NCI-H1417 treated with DMSO at 0.1 percent for 48 hours (cell line): ENCODE results near the gene ZNF644.
"Not testable (repeated sequence)": the region's sequence is repeated elsewhere in the genome, so short reads cannot be mapped to it uniquely, and the experiment has no call there.

ENCODE experiments used
- DNase-seq: peaks from one replicate; lab custom pipeline; 2025; lab: John Stamatoyannopoulos, UW

Gene ZNF644

GRCh38 chr1:90925928-90926869 is 95.6 kb downstream of the ZNF644 start:
- DNase-seq: no peak

- no peak for DNase-seq
Observed at GRCh38 chr1:90924982-90925381, 96.9 kb downstream of the ZNF644 start.

GRCh38 chr1:90922996-90923395 is 98.8 kb downstream of the ZNF644 start:
- DNase-seq: no peak

DNA sequence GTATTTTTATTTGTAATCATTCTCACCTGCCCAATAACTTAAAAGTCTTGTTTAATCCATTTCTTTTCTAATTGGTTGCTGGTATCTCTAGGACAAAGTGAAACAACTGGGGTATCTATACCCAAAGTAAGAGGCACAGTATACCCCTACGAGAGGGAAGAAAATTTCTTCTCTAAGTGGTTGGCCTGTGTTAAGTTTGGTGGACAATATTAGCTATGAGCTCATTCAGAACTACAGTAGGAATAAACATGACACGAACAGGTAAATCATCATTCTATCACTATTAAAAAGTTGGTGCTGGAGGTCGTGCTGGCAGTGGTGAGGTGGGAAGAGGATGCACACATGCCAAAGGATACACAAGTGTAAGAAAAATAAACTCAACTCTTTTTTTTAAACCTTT is 99.6 kb downstream of the ZNF644 start:
- DNase-seq: no peak

GRCh38 chr1:90919900-90920299 is 101.9 kb downstream of the ZNF644 start:
- no peak for DNase-seq

DNA sequence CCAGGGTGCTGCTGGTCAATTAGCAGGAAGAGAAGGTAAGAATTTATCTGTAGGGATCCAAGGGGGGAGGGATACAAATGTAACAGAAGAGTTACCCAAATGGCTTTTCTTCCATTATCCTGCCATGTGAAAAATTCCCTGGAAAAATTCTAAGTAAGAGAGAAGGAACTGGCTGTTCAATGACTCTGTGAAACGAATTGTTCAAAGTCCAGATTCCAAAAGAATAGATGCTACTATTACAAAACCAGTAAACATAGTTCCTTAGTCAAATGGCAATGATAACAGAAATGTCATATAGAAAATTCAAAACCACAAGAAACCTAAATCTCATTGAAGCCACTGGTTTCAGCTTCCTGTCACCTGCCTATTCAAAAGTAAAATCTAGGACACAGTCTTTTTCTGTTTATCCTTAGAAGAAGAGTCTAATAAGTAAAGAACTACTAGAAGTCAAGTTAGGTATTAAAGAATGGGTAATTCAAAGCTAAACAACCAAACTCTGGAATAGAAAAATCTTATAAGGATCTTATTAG is 102.6 kb downstream of the ZNF644 start:
- no peak for DNase-seq

DNA sequence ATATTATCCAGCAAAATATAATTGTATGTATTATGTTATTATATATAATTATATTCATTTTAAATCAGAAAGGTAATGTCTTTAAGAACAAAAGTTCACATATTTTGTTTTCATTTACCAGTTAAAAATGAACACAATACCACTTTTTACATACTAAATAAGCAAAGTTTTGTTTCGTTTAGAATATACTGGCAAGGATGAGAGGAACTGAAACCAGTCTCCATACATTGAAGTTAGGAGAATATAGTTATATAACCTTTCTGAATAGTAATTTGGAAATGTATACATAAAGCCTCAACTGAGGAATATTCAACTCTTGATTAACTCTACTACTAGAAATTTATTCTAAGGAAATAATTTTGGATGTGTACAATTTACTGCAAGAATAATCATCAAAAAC is 110.5 kb downstream of the ZNF644 start:
- DNase-seq: no peak

- no peak for DNase-seq
Observed at GRCh38 chr1:90902672-90903071, 119.2 kb downstream of the ZNF644 start.

DNA sequence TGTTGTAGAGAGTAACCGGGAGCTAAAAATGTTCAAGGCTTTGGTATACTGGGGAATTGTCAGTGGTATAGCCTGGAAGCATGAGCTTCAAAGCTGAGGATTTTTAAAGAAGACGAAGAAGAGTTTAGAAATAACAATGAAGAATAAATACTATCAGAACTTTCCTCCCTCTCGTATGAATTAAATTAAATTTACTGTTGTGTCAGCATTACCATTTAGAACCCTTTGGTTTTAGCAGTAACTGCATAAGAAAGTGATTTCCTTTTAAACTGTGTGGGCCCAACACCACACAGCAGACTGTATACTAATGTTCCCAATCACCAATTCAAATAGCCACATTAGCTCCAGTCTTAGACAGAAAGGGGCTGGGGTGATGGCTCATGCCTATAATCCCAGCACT is 122.6 kb downstream of the ZNF644 start:
- DNase-seq: no peak

- not testable (repeated sequence) for DNase-seq
Observed at GRCh38 chr1:90893679-90894078, 128.2 kb downstream of the ZNF644 start.

DNA sequence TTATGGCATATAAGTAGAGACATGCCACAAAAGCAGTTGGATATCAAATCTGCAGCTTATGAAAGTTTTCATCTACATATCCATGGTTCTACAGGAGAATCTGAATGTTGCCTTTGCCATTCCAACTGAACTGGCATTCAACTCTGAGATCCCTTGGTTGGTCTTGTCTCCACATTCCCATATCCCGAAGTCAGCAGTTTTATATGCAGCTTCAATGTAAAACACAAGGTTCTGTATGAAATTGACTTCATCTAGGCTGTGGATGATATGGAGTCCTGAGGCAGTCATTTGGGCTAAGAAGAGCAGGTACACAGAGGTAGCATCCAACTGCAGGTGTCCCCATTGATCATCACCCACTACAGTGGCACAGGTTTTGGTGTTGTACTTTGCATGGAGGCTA is 129.0 kb downstream of the ZNF644 start:
- not testable (repeated sequence) for DNase-seq

DNA sequence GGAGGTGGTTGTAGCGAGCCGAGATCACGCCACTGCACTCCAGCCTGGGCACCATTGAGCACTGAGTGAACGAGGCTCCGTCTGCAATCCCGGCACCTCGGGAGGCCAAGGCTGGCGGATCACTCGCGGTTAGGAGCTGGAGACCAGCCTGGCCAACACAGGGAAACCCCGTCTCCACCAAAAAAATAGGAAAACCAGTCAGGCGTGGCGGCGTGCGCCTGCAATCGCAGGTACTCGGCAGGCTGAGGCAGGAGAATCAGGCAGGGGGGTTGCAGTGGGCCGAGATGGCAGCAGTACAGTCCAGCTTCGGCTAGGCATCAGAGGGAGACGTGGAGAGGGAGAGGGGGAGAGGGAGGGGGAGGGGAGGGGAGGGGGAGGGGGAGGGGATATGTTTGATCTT is 129.6 kb downstream of the ZNF644 start:
- DNase-seq: not testable (repeated sequence)

GRCh38 chr1:90891756-90892155 is 130.1 kb downstream of the ZNF644 start:
- DNase-seq: not testable (repeated sequence)

DNA sequence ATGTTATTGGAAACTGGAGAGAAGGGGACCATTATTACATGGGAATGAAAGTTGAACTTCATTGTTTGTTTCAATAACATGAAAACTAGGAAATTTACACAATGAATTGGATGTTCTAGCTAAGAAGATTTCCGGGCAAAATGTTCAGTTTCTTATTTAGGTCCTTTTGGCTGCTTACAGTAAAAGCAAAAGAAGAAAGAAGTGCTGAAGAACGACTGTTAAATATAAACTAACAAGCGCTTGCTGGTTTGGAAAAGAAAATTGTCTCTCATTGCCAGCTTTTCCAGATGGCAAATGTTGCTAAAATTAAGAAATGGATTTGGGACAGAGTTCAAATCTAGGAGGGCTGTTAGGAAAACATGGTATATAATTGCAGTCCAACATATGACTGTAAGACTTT is 139.6 kb downstream of the ZNF644 start:
- no peak for DNase-seq

GRCh38 chr1:90881034-90881433 is 140.8 kb downstream of the ZNF644 start:
- DNase-seq: no peak

- no peak for DNase-seq
Observed at GRCh38 chr1:90879281-90879680, 142.6 kb downstream of the ZNF644 start.

- DNase-seq: no peak
Observed at GRCh38 chr1:90876101-90876500, 145.7 kb downstream of the ZNF644 start.
